Gastrocnemius medialis (tissue), 4 donors: ENCODE data around the gene KRTAP29-1.

Source experiments
- CTCF ChIP-seq, 5 experiments: fragments of 450-650 bp in 3 of 5; fragments of 200-600 bp in 2 of 5; sonication (generic) in 2 of 5; IDR thresholded peaks in 4 of 5; conservative IDR thresholded peaks in 1 of 5; 1 replicate in 4 of 5; 2 replicates in 1 of 5; pipeline ENCODE4 v1.5.1; 2016 to 2019; ENCODE audit warnings: antibody characterized with exemption in 5 of 5, mild to moderate bottlenecking in 3 of 5, moderate library complexity in 3 of 5
- POLR2A ChIP-seq, 2 donors: fragments of 450-650 bp; IDR thresholded peaks; one replicate each; pipeline ENCODE4 v1.6.1; 2017; ENCODE audit warnings: antibody characterized with exemption in 2 of 2, mild to moderate bottlenecking in 2 of 2, moderate library complexity in 2 of 2

GRCh38 chr17:41324180-41325075 lies 21.8 kb upstream of the KRTAP29-1 start:
- TF ChIP-seq CTCF (IDR thresholded peaks at IDR 0.05 in 4 of 5, conservative IDR thresholded peaks at IDR 0.05 in 1 of 5) (no peak), POLR2A (IDR thresholded peaks at IDR 0.05) (no peak)
